ENCODE measurements around the gene DDX56.
"Not testable (repeated sequence)": the region's sequence is repeated elsewhere in the genome, so short reads cannot be mapped to it uniquely, and the experiment has no call there.

DDX56 gene

DNA sequence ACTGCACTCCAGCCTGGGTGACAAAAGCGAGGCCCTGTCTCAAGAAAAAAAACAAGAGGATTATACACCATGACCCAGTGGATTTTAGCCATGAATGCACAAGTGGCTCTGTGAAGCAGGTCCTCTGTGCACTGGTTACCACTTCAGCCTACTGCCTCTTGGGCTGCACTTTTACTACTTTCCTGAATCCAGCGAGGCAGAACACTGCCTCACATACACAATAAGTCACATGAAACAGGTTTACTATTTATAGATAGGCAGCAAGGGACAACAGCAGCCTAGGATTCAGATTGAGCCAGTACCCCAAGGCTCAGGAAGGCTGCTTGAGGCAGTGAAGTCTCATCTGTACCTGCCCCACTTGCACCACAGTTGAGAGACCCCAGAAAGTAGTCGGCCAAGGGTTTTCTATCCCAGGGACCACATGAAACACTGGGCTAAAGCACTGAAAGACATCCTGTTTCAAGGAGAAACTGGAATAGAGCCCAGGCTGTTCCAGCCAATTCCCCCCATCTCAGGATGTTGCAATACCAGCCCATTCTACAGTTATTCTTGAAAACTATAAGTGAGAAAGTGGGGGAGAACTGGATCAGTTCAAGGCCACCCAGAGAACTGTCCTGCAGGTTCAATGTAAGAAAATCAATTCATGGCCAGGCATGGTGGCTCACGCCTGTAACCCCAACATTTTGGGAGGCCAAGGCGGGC is 22.4 kb upstream of the DDX56 start:
- no peak for DNase-seq

DNA sequence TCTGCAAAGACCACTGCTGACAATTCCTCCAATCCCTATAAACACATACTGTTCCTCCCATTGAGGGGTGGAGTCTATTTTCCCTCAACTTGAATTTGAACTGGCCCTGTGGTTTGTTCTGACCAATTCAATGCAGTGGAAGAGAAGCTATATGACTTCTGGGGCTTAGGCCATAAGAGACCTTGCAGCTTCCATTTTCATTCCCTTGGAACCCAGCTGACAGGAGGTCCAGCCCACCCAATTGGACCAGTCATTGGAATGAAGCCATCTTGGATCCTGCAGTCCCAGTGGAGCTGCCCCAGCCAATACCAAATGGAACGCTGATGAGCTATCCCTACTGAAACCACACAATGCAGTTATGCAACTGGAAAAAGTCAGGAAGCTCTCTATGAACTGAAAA is 17.2 kb upstream of the DDX56 start:
- DNase-seq: no peak

DNA sequence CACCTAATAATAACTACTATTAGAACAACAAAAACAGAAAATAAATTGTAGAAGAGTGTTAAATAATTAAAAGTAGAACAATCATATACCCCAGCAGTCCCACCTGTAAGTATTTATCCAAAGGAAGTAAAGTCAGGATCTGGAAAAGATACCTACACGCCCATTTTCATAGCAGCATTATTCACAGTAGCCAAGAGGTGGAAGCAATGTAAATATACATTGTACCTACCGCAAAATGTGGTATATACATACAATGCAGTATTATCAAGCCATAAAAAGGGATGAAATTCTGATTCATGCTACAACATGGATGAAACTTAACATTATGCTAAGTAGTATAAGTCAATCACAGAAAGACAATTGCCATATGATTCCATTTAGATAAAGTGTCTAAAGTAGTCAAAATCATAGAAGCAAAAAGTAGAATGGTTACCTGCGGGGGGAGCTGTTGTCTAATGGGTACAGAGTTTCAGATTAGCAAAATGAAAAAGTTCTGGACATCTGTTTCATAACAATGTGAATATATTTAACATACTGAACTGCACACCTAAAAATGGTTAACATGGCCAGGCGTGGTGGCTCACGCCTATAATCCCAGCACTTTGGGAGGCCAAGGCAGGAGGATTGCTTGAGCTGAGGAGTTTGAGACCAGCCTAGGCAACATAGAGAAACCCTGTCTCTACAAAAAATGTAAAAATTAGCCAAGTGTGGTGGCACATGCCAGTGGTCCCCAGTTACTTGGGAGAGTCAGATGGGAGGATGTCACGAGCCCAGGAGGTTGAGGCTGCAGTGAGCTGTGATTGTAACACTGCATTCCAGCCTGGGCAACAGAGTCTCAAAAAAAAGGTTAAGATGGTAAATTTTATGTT is 14.4 kb upstream of the DDX56 start:
- DNase-seq: peak; percentile 50

DNA sequence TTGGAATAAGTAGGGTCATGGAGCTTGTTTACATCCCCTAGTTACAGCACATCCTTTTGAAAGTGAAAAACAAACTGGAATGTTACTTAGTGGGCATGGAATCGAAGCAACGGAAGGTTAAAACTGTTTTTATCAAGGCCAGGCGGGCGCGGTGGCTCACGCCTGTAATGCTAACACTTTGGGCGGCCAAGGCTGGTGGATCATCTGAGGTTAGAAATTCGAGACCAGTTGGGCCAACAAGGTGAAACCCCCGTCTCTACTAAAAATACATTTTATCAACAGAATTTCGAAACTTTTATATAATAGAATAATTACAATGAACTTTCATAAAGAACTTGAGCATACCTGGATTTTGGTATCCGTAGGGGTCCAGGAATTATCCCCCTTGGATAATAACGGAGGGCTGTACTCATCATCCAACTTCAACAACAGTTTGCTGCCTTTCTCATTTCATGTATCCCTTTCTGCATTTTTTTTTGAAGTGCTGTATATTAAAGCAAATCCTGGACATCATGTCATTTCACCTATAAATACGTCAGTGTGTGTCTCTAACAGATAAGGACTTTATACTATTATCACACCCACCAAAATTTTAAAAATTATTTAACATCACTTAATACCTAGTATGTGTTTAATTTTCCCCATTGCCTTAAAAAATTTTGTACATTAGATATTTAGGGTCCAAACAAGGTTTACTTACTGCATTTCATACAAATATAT is 9.6 kb upstream of the DDX56 start:
- no peak for DNase-seq

DNA sequence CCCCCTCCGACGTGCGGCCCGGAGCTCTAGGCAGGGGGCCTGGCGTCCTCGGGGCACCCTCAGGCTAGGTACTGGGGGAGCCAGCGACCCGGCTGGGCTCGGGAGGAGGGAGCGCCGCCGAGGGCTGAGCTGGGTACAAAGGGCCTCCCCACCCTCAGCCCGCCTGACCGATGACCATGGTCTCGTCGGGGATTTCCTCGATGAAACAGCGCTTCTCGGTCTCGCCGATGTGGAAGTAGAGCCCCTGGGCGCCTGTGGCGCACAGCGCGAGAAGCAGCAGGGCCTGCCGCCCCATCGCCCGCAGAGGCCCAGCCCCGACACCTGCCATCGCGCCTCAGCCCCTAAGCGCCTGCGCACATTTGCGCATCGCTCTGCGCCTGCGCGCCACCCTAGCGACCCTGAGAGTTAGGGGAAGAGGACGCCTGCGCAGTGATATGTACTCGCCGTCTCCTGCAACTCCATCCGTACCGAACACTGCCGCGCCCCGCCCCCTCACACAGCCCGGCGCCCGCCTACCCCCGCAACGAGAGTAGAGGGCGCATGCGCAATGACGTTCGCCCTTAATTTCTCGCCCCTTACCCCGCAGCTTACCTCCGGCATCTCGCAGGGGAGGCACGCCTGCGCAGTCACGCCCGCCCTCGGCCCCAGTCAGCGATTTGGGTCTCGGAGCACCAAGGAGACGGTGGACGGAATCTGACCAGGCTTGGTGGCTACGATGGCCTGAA is 8.3 kb upstream of the DDX56 start, which contains the start of gene TMED4:
Gene TMED4, minus strand, starts transcription at position 353 of the 725 bp plus-strand sequence. Its CDS starts 25 bp downstream, at position 328.
- DNase-seq: peak; percentile 99

DNA sequence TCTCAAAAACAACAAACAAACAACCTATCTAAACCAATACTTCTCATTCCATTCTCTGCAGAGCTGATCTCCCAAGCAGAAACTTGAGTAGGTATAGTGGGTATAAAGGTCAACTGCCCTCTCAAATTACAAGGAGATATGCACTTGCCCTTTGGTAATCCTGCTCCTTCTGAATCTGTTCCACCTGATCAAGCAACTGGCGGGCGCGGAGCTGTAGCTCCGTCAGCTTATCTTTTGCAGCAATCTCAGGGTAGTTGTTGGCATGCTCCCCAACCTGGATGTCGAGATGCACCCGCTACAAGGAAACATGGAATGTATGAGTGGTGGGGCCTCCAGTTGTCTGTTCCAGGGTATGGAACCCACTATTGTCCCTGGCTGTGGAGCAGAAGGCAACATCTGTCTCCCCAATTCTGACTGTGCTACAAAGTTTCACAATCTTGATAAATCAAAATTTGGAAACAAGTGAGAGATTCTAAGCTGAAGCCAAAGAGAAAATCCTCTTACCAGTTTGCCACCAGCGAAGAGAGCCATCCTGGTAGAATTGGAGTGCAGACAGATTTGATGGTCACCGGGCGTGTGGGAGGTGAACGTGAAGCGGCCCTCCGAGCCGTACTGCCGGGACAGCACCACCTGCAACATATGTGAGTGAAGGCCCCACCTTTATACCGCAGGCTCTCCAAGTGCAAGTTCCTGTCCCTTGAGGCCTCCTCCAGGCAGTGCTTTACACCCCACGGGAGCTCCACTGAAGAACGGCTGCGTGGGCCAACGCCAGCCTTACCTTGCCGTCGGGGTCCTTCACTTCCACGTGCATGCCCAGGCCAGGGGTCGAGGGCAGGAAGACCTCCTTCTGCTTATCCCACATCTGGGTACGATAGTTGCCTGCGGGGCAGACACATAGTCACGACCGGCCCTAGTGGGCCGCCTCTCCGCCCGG is 7.5 kb upstream of the DDX56 start:
- no peak for DNase-seq

DNA sequence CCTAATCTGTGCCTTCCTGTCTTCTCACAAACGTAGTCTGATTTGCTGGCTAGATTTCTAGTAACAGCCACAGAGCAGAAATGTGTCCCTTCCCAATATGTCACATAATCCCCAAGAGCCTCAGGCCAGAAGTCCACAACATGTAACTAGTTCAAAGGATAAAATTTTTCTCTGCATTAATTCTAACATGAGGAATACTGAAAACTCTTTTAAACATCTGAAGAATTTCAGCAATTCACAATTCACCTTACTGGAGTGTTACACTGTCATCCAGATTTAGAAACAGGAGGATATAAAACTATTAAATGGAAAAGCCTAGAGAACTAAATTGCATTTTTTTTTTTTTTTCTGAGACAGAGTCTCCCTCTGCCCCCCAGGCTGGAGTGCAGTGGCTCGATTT is 2.5 kb upstream of the DDX56 start:
- DNase-seq: no peak

DNA sequence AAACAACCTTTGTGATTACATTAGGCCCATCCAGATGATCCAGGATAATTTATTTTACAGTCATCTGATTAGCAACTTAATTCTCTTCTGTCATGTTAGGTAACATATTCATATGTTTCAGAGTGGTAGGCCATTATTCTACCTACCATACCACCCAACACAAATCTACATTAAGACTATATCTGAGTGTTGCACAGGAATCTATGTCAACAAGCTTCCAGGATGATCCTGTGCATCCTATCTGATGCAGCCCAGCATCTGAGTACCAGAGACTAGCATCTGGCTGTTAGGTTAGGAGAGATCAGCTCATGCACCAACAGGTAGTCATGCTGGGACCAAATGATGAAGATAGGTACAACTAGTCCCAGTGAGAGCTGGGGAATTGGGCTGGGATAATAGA is 1.3 kb upstream of the DDX56 start:
- no peak for DNase-seq

DNA sequence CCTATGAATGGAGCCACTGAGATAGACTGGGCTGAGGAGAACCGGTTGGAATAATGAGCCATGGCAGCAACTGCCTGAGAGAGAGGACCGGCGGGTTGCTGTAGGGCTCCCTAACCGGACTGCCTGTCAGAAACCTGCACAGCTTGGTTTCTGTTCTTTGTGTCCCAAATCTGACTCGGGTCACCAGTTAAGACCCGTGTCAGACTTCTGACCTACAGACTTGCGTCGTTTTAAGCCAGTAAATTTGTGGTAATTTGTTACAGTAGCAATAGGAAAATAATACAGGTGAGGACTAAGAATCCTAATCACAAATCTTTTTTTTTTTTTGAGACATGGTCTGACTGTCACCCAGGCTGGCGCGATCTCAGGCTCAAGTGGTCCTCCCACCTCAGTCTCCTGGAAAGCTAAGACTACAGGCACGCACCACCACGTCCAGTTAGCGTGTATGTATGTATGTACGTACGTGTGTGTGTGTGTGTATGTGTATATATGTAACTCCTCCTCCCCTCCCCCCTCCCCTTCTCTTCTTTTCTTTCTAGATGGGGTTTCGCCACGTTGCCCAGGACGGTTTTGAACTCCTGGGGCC is 672 bp upstream of the DDX56 start:
- DNase-seq: no peak

DNA sequence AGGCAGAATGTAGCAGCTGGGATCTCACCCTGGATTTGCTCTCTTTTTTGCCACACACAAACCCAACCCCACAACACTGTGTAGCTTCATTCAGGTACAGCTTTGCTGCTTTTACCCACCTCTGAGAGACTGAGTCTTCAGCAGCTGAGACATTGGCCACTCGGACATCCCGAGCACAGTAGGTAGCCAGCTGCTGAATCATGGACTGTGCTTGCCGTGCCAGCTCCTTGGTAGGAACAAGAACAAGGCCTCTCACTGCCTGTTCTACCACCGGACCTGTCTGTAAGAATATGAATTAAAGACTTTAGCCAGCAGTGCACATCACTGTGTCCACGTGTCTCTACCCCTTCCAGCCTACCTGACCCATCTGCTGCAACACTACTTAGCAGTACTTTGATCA is 937 bp downstream of the DDX56 start:
- DNase-seq: no peak

DNA sequence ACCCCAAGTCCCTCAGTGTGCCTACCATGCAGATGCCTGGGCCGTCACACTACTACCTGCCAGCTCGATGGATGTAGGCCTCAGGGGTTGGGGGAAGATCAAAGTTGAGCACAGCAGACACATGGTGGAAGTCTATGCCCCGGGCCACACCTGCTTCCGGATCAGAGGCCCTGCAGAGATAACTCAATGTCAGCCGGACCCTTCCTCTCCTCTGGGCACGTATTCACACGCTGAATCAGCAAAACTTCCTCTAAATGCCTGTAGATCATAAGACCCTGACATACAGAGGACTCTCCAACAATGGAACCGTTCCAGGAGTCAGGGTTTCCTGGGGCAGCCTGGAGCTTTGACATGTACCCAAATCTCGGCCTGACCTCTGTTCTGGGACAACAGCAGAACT is 3.7 kb downstream of the DDX56 start:
- DNase-seq: no peak

DNA sequence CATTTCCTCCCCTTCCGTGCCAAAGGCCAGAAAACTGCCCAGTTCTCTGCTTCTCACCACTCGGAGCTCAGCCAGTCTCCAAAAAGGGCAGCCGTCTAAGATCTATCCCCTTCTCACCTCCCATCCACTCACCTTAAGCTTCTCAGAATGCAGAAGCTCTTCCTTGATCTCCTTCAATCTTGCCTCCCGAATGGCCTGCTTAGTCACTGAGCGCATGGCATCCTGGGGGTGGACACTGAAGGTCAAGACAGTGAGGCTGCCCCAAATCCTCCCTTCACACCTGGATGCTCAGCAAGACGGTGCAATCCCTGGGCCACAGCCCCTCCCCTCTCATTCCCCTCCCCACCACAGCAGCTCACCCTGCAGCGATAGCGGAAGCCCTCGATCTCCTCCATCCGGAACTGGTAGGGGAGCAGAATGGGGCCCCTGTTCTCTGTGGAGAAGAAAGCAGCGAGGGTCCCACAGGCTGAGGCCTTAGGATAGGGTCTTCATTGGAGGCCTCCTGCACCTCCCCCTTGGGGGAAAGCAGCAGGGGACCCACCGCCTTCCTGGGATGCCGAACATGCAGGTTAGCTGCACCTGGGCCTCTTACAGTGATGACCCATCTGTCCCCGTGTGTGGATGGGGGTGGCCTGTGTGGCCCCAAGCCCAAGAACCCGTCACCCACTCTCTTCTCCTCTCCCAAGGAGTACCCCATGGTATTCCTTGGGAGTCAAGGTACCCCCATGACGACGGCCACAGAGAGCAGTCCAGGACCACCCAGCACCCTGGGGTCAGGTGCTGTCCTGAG is 4.7 kb downstream of the DDX56 start:
- DNase-seq: no peak

DNA sequence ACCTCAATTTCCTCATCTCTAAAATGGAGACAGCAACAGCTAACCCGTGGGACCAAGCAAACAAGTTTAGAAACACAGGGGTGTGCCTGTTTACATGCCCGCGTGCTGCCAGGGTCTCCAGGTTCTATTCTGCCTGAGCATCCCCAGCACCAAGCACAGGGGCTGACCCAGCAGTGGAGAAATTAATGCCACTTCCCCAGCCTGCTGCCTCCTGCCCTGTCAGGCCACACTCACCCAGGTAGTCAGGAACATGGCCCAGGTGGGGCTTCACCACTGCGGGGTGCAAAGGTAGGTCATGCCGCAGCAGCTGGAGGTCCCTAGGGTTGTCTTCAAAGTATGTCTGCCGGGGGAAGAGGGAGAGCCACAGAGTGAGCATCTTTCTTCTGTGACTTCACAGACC is 5.8 kb downstream of the DDX56 start:
- no peak for DNase-seq

DNA sequence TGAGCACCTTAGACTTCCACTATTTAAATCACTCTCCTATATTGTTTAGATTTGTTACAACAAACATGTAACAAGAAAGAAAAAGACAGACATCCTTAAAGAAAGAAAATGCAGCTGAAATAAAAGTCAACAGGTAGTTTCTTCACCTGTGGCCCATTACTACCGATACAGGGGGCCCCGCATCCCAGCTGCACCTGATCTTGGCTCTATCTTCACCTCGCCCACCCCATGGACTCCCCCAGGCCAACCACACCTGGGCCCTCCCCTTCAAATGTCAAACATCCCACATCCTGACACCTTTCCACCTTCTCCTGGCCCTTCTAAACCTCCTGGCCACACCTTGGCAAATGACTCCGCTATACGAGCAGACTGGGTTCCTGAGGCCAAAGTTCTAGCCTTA is 7.0 kb downstream of the DDX56 start:
- DNase-seq: no peak

DNA sequence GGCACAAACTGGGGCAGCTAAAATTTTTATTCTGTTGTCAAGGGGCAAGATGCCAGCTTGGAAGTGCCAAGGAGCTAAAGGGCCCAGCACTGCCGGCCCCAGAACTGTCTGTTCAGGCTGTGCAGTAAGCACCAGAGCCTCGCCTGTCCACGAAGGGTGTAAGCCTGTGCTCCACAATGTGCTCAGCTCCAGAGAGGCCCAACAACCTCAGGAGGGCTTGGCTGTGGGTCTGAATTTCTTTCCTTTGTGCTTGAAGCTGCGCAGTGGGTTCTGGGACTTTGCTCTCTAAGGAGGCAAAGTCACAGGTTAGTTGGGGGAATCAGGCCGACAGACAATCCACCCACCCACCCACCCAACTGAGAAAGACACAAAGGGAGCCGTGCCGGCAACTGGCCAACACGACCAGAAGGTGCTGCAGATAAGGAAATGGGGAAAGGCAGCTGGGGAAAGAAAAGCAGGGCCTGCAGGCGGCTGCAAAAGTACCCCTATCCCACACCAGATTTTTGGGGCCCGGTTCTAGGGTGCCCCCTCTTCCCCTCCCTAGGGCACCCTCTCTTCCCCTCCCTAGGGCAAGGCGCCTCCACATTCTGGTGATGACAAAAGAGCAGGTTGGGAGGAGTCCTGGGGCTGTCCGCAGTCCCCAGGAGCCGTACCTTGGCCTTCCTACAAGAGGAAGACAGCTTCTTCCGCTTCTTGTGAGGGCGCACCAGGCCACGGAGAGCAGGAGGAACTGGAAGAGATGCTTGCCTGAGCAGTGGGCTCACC is 7.7 kb downstream of the DDX56 start:
- no peak for DNase-seq

DNA sequence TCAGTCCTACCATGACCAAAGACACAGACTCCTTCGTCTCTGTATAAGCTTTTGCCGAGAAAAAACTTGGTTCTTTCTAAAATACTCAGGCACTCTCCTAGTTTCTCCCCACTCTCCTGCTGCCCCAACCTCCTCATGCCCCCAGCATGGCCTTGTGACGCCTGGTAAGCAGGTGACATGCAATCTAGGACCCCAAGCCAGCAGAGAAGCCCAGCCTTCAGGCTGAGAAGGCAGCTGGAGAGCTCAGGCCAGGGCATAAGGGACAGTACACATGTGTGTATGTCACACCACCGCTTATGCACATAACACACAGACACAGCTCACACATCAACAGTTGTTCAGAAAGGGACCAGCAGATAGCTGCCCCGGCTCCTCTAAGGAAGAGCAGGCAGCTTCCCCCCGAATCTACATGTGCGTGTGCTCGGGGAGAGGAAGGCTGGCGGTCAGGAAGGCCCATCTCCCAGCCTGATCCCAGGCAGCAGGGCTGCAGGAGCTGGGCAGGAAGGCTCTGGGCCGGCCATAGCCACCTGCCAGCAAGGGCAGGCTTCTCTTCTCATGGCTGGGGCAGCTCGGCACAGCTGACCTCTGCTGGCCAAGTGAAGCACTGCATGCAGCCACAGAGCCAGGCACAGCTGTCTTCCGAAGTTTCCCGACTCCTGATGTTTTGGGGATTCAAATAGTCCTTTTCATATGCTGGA is 8.5 kb downstream of the DDX56 start:
- peak; percentile 16 for DNase-seq

DNA sequence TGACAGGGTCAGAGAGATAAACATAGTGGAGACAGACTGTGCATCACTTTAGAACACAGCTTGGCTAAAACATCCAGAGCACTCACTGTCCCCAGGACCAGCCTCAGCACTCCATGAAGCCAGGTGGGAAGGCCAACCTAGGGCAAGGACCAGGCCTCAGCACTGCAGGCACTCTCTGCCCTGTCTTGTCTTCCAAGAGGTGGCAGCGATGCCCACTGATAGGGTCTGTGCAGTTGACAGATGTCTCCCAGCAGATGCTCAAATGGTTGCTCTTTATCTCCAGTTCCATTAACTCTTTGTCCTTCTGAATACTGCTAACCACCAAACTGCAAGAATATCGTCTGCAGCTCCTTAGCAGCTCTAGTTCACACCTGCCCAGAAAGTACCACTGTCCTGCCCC is 9.1 kb downstream of the DDX56 start:
- no peak for DNase-seq

DNA sequence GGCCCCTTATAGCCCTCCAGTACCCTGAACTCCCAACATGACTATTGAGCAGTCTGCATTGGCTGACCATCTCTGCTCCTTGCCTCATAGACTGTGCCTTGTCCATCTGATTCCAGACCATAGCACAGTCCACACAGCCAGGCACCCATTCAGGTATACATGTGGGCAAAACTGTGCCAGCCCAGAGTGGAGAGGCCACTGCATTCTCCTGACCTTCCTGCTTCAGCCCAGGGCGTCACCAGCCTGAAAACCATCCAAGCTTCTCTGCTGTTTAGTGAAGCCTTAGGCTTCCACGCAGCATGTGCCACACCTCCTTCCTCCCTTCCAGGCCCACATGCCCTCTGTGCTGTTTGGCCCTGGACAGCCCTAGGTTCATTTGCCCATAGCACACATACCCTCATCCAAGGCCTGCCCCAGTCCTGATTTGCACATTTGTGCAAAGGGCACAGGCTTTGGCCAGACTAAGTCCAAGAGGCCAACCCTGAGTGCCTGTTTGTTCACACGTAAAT is 10.5 kb downstream of the DDX56 start:
- DNase-seq: no peak

DNA sequence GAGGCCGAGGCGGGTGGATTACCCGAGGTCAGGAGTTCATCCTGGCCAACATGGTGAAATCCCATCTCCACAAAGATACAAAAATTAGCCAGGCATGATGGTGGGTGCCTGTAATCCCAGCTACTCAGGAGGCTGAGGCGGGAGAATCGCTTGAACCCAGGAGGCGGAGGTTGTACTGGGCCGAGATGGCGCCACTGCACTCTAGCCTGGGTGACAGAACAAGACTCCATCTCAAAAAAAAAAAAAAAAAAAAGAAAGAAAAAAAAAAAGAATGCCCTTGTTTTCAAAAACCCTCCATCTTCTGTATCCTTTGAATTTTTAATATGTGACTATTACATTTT is 11.1 kb downstream of the DDX56 start:
- not testable (repeated sequence) for DNase-seq

All from SHP77 treated with DMSO at 0.1 percent for 48 hours (cell line).